Middle frontal gyrus (tissue), 1 donor: Measurements from ENCODE around the gene MUCL3.
"Not testable (repeated sequence)": the region's sequence is repeated elsewhere in the genome, so short reads cannot be mapped to it uniquely, and the experiment has no call there.

Experiments
- DNase-seq: peaks from one replicate; pipeline ENCODE4 v3.0.0-alpha.2; 2015; ENCODE audit warnings: low spot score; ENCODE audit errors: extremely low spot score

The MUCL3 gene

DNA sequence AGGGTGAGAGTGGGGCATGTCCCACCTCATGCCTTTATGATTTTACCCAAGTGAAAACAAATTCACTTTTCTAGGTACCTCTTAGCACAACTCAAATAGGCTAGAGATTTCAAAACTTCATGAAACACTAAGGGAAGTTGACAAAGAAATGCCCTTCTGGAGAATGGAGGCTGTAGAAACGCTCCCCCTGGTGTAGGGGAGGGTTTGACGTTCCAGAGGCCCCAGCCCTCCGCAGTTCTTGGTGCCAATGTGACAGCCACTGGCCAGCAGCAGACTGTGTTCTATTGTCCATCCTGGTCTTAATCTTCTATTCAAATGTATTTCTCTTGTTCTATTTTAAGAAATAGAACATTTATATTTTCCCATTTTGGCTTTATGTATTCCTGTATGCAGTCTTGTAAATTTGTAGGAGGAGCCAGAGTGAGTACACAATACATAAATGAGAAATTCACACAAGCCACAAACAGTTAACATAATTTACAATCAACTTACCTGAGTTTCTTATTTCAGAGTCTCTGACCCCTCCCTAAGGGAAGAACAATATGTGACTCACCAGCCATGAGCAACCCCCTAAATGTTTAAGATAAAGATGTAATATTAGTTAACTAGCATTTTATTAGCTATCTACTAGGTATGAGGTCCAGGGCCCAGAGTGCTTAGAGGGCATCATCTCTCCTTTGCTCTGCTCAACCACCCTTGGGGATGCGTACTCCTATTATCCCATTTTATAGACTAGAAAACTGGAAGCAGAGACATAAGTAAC lies 33.9 kb downstream of the MUCL3 start:
- DNase-seq, result no peak

DNA sequence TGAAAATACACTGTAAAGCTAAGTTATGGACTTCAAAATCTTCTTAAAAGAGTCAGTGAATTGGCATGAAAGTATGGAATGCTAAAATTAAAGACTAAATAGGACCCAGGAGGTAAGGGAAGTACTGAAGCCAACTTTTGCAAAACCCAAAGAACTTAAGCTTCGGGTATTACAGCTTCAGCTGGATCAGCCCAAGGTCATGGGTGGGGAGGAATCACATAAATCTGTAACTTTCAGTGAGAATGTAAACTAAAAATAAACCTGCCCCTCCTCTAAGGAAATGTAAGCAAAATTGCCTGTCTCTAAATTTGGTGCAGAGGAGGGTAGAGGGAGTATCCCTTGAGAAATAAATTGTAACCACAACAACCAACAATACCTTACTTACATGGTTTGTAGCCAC lies 38.4 kb downstream of the MUCL3 start:
- DNase-seq, result no peak

- DNase-seq, result no peak
Measured at GRCh38 chr6:30979690-30980089, 38.9 kb downstream of the MUCL3 start.

DNA sequence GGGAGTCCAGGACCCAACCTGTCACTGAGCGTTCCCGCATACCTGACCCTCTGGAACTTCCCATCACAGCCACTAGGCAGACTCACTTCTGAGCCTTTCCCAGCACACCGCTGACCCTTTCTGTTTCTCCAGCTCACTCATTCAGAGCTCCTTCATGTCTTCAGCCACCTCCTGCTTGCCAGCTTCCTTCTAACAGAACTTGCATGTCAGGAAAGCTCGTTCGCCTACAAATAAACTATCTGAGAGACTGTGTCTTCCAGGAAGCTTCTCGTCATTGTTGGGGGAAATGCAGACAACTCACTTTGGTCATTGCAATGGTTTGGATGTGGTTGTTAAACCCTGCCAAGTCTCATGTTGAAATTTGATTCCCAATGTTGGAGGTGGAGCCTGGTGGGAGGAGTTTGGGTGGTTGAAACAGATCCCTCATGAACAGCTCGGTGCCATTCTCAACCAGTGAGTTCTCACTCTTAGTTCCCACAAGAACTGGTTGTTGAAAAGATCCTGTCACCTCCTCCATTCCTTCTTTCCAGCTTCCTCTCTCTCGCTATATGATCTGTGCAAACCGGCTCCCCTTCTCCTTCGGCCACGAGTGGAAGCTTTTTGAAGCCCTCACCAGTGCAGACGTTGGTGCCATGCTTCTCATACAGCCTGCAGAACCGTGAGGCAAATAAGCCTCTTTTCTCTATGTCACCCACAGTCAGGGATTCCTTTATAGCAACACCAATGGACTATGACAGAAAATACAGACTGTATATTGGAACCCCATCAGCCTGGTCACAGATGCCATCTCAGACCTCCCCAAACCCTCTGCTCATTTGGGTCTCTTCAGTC lies 41.4 kb downstream of the MUCL3 start:
- DNase-seq, result no peak

GRCh38 chr6:30983439-30983838 lies 42.7 kb downstream of the MUCL3 start, which contains the start of gene MUC21:
TSS of gene MUC21 (plus strand) at chr6:30983718. CDS start at chr6:30983959, 241 bp downstream.
- no peak for DNase-seq

DNA sequence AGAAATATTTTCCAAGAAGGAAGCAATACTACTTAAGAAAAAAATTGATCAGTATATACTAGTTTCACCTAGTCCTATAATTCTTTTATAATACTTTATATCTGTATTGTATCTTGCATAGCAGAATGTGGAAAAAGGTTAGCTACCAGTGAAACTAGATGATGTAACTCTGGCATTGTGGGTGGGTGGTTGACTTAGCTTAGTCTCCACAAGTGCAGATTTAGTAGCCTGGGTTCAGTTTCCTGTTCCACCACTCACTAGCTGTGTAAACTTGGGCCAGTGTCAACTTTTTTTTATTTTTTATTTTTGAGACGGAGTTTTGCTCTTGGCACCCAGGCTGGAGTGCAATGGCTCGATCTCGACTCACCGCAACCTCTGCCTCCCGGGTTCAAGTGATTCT lies 44.7 kb downstream of the MUCL3 start:
- DNase-seq, result no peak

GRCh38 chr6:30987304-30987703 lies 46.5 kb downstream of the MUCL3 start:
- no peak for DNase-seq

- DNase-seq, result no peak
Measured at GRCh38 chr6:30988209-30988825, 47.5 kb downstream of the MUCL3 start.

DNA sequence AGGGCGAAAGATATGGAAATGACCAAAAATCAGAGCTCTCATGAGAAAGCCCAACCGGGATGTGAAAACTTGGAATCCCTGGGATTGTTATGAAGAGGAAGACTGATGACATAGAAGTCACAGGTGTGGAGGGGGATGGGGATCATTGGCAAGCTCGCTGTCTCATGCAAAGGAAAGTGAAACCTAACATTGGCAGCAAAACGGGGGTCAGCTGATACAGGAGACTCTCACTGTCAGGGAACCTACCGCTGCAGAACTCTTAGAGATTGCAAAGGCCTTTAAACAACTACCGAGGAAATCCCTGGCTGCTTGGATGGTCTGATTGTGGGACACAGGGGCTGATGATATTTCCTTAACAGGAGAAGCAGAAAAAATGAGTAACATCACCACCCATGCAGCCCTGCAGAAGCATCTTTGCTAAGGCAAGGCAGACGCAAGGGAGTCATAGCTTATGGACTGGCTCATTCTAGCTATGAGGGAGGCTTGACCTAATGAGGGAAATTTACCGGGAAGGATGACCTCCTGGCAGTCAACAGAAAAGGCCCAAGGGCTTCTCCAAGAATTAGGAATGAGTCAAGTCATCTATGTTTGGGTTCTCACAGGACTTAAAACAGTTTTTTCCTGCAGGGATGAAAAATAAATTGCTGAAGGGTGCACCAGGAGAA lies 49.8 kb downstream of the MUCL3 start:
- DNase-seq, result no peak

- no peak for DNase-seq
Measured at GRCh38 chr6:30991891-30992290, 51.1 kb downstream of the MUCL3 start.

DNA sequence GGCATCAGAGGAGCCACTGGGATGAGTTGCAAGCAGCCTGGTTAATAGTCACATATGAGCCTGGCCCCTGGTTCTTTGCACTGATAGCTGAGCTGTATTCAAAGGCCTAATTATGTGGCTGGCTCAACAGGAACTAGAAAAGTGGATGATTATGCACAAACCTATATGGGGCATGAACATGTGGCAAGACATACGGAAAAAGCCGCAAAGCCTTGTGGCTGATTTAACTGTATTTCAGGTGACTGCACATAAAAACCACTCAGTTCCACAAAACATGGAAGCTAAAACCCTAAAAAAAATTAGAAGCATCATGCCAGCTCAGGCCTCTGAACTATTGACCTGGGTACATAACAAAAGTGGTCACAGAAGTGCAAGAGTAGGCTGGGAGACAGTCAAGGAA lies 56.5 kb downstream of the MUCL3 start:
- no peak for DNase-seq

DNA sequence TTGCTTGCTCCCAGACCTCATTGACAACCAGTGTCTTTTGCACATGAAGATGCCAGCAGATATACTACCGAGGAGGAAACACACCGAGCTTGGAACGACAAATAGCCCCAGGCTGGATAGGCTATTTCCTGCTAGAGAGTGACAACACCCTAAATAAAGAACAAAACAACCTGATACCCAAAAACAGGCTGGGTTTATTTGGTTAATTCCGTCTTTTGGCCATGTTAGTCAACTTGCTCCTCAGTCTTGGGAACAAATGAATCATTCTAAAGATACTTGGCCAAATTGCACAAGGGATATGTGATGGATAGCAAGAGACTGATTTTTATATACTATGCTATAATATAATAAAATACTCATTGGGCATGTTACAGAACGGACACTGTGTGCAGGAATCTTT lies 58.0 kb downstream of the MUCL3 start:
- no peak for DNase-seq

GRCh38 chr6:31000067-31000860 lies 59.5 kb downstream of the MUCL3 start:
- not testable (repeated sequence) for DNase-seq

DNA sequence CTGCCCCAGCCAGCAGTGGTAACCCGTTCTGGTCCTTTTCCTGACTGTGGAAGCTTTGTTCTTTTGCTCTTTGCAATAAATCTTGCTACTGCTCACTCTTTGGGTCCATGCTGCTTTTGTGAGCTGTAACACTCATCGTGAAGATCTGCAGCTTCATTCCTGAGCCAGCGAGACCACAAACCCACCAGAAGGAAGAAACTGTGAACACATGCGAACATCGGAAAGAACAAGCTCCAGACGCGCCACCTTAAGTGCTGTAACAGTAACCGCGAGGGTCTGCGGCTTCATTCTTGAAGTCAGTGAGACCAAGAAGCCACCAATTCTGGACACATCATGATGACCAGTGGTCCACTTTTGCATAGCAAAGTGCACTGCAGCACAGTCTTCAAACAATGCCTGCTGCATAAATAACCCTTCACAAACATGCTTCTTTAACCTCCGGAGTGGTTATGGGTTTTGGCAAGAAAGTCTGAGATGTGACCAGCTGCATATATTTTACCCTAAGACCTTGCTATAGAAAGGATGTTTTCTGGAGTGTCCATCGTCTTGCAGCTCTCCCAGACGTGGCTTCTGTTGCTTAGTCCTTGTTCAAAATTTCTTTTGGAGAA lies 60.6 kb downstream of the MUCL3 start:
- no peak for DNase-seq

GRCh38 chr6:31002471-31002870 lies 61.7 kb downstream of the MUCL3 start:
- no peak for DNase-seq
